ENCODE data around the gene SPNS2. TPM values are rescaled to one million over a fixed set of nuclear protein-coding genes. Genes with fewer than 3 reads are reported as not detected.
"Not testable (repeated sequence)": the region's sequence is repeated elsewhere in the genome, so short reads cannot be mapped to it uniquely, and the experiment has no call there.

SPNS2 gene
- total RNA-seq, 6 donors from 2014 or later = 41.8 to 89.1 (median 55.2) TPM

DNA sequence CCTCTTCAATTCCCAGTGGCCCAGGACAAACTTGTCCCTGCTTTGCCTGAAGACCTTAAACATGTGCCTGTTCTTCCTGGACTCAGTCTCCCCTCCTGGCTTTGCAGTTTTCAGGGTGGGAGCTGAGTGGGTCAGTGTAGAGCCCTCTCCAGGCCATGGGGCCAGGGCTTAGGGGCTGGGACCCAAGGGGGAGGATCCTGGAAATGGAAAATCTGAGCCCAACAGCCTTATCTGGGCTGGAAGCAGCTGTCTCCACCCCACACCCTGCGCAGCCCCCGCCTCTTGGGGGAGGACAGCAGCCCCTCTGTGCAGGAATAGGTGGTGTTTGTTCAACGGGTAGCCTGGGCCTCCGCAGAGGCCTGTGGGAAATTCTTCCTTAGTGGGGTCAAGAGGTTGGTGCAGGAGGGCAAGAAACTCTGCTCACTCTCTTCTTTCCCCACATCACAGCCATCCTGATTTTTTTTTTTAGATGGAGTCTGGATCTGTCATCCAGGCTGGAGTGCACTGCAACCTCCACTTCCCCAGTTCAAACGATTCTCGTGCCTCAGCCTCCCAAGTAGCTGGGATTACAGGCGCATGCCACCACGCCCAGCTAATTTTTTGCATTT lies 78.8 kb downstream of the SPNS2 start:
- DNase-seq (no peak), ATAC-seq (ENCODE audit: low FRiP score in 2 of 2) (peak in 1 of 2 donors; percentile 10)
- WGBS, 2 donors = 84 to 86% methylated on average over 6 to 8 of the region's 8 CpGs
- H3K27ac ChIP-seq = no peak overlapping the region
- no peaks in the 10 kb centered on the region for H3K9me3 ChIP-seq
- TF ChIP-seq POLR2A (IDR thresholded peaks at IDR 0.05) = no peak
- no peak for TF ChIP-seq EP300 (IDR thresholded peaks at IDR 0.05)
- TF ChIP-seq POLR2AphosphoS5 (IDR thresholded peaks at IDR 0.05) = no peak
- TF ChIP-seq, protein P1, sequence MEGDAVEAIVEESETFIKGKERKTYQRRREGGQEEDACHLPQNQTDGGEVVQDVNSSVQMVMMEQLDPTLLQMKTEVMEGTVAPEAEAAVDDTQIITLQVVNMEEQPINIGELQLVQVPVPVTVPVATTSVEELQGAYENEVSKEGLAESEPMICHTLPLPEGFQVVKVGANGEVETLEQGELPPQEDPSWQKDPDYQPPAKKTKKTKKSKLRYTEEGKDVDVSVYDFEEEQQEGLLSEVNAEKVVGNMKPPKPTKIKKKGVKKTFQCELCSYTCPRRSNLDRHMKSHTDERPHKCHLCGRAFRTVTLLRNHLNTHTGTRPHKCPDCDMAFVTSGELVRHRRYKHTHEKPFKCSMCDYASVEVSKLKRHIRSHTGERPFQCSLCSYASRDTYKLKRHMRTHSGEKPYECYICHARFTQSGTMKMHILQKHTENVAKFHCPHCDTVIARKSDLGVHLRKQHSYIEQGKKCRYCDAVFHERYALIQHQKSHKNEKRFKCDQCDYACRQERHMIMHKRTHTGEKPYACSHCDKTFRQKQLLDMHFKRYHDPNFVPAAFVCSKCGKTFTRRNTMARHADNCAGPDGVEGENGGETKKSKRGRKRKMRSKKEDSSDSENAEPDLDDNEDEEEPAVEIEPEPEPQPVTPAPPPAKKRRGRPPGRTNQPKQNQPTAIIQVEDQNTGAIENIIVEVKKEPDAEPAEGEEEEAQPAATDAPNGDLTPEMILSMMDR (IDR thresholded peaks at IDR 0.05) = no peak
- no peaks in the 10 kb centered on the region for H3K4me1 ChIP-seq
- H3K27me3 ChIP-seq = no peaks in the 10 kb centered on the region
- no peaks in the 10 kb centered on the region for H3K36me3 ChIP-seq
- H3K4me3 ChIP-seq = no peak overlapping the region

DNA sequence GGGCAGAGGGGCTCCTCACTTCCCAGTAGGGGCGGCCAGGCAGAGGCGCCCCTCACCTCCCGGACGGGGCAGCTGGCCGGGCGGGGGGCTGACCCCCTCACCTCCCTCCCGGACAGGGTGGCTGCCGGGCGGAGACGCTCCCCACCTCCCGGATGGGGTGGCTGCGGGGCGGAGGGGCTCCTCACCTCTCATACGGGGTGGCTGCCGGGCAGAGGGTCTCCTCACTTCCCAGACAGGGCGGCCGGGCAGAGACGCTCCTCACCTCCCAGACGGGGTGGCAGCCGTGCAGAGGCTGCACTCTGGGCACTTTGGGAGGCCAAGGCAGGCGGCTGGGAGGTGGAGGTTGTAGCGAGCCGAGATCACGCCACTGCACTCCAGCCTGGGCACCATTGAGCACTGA lies 79.7 kb downstream of the SPNS2 start:
- ATAC-seq (ENCODE audit: low FRiP score in 2 of 2); H3K4me1 ChIP-seq; H3K9me3 ChIP-seq; H3K27me3 ChIP-seq; H3K36me3 ChIP-seq; H3K27ac ChIP-seq; H3K4me3 ChIP-seq: not testable (repeated sequence)
- DNase-seq = peak in 1 of 2 donors; percentile 67
- 80 to 100% methylated on average over 1 to 2 of the region's 24 CpGs for WGBS, 2 donors

DNA sequence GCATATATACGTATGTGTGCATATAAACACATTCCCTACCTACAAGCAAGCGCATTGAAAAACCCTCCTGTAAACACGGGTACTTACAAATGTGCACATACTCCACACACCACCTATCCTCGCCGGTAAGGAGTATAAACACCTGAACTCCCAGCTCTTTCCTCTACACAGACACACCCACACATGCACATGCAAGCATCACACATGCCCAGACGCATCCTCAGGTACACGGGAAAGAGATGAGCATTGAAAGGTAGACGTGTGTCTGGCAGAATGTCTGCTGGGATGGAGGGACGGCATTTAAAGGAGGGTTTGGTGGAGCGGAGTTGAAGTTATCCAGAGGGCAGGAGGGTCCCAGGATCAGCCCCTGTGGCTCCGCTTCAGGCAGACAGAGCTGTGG lies 81.0 kb downstream of the SPNS2 start:
- ATAC-seq (ENCODE audit: low FRiP score in 2 of 2) = no peak
- H3K4me3 ChIP-seq = no peak overlapping the region
- 87% methylated on average over 11 of the region's 11 CpGs for WGBS, 2 donors
- DNase-seq = no peak
- H3K36me3 ChIP-seq = no peaks in the 10 kb centered on the region
- no peak overlapping the region for H3K27ac ChIP-seq
- TF ChIP-seq, protein P1 (IDR thresholded peaks at IDR 0.05) = no peak
- no peak for TF ChIP-seq POLR2AphosphoS5 (IDR thresholded peaks at IDR 0.05)
- TF ChIP-seq EP300 (IDR thresholded peaks at IDR 0.05) = no peak
- TF ChIP-seq POLR2A (IDR thresholded peaks at IDR 0.05) = no peak
- no peaks in the 10 kb centered on the region for H3K9me3 ChIP-seq
- H3K27me3 ChIP-seq = peaks cover 0 to 12% (median 5%) of the 10 kb centered on the region in 4 donors
- peaks cover 9 to 14% (median 11%) of the 10 kb centered on the region in 4 donors for H3K4me1 ChIP-seq

DNA sequence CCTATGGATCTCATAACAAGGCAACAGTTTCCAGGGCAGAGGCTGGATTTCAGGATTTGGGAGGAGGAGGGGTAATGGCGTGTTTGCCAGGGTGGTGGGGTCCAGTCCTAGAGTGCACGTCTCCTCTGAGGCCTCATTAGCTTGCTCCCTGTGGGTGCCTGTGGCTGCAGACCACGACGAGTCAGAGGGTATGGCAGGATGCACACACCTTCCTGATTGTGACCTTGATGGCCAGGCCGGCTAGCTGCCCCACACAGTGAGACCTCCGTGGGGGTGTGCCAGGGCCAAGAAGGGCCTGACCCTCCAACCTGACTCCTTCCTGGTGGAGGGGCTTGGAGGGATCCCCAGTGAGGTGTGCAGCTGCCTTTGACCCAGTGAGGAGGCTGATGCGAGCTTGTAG lies 81.6 kb downstream of the SPNS2 start:
- DNase-seq = no peak
- TF ChIP-seq, protein P1 (IDR thresholded peaks at IDR 0.05) = no peak
- TF ChIP-seq POLR2AphosphoS5 (IDR thresholded peaks at IDR 0.05) (no peak), EP300 (IDR thresholded peaks at IDR 0.05) (no peak), POLR2A (IDR thresholded peaks at IDR 0.05) (no peak)
- WGBS, 2 donors = 56 to 66% methylated on average over 5 to 7 of the region's 7 CpGs
- peaks cover 0 to 17% (median 5%) of the 10 kb centered on the region in 4 donors for H3K27me3 ChIP-seq
- no peak for ATAC-seq (ENCODE audit: low FRiP score in 2 of 2)
- peaks cover 13 to 20% (median 15%) of the 10 kb centered on the region in 4 donors for H3K4me1 ChIP-seq
- no peaks in the 10 kb centered on the region for H3K36me3 ChIP-seq
- no peaks in the 10 kb centered on the region for H3K9me3 ChIP-seq
- H3K27ac ChIP-seq = no peak overlapping the region
- no peak overlapping the region for H3K4me3 ChIP-seq

DNA sequence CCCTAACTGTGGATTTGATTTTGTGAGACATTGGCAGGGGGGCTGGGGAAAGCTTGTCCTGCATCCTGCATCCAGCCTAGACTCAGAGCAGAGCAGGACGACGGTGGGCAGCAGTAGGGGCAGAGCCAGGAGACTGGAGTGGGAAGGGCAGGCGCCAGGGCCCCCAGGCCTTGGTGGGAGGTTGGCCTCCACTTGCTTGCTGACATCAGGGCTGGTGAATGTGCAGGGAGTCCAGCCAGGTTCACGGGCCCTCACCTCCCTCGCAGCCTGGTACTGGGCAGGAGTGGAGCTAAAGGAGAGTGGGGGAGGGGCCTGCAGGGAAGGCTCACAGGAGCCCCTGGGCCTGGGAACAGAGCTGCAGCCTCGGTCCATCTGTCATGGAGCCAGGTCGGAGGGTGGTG lies 83.4 kb downstream of the SPNS2 start:
- Histone ChIP-seq H3K27me3 (peaks cover 0 to 17% (median 5%) of the 10 kb centered on the region in 4 donors), H3K36me3 (no peaks in the 10 kb centered on the region), H3K27ac (no peak overlapping the region), H3K4me1 (peaks cover 13 to 20% (median 15%) of the 10 kb centered on the region in 4 donors), H3K4me3 (no peak overlapping the region), H3K9me3 (no peaks in the 10 kb centered on the region)
- WGBS, 2 donors = 58 to 74% methylated on average over 6 to 7 of the region's 7 CpGs
- no peak for TF ChIP-seq POLR2A (IDR thresholded peaks at IDR 0.05)
- TF ChIP-seq, protein P1 (IDR thresholded peaks at IDR 0.05) = no peak
- TF ChIP-seq EP300 (IDR thresholded peaks at IDR 0.05) = no peak
- no peak for TF ChIP-seq POLR2AphosphoS5 (IDR thresholded peaks at IDR 0.05)
- no peak for ATAC-seq (ENCODE audit: low FRiP score in 2 of 2)
- DNase-seq = peak in 1 of 2 donors; percentile 55

All from upper lobe of left lung (tissue), 6 donors.